Limb (tissue), 2 donors: Measurements from ENCODE around the gene CCDC141.
A peak's percentile ranks its signal among the peaks of the same experiment; 100 is the strongest.

Experiments used
- DNase-seq, 2 donors: peaks; one replicate each; pipeline ENCODE4 v3.0.0-alpha.2; 2016; ENCODE audit errors: extremely low spot score in 2 of 2

Gene CCDC141

GRCh38 chr2:178829299-178829960 is 220.5 kb downstream of the CCDC141 start:
- no peak for DNase-seq

GRCh38 chr2:178828486-178828881 is 221.5 kb downstream of the CCDC141 start:
- no peak for DNase-seq

- no peak for DNase-seq
Observed at GRCh38 chr2:178827739-178828485, 222.0 kb downstream of the CCDC141 start.

- DNase-seq: no peak
Observed at GRCh38 chr2:178827111-178827510, 222.8 kb downstream of the CCDC141 start.

- no peak for DNase-seq
Observed at GRCh38 chr2:178825183-178825582, 224.8 kb downstream of the CCDC141 start.

GRCh38 chr2:178824181-178824580 is 225.8 kb downstream of the CCDC141 start:
- DNase-seq: no peak

GRCh38 chr2:178819992-178820391 is 229.9 kb downstream of the CCDC141 start:
- no peak for DNase-seq

GRCh38 chr2:178819147-178819875 is 230.6 kb downstream of the CCDC141 start:
- DNase-seq: no peak

GRCh38 chr2:178811901-178812300 is 238.0 kb downstream of the CCDC141 start:
- DNase-seq: no peak

GRCh38 chr2:178811045-178811444 is 238.9 kb downstream of the CCDC141 start:
- DNase-seq: no peak

GRCh38 chr2:178810422-178810821 is 239.5 kb downstream of the CCDC141 start:
- DNase-seq: no peak

GRCh38 chr2:178807227-178808008 is 242.5 kb downstream of the CCDC141 start, which contains the start of gene TTN:
TTN (minus strand) TSS chr2:178807423; CDS start chr2:178804642, 2,781 bp downstream.
- no peak for DNase-seq

- DNase-seq: no peak
Observed at GRCh38 chr2:178806543-178806942, 243.4 kb downstream of the CCDC141 start.

- DNase-seq: no peak
Observed at GRCh38 chr2:178805457-178805856, 244.5 kb downstream of the CCDC141 start.

- DNase-seq: no peak
Observed at GRCh38 chr2:178804791-178805190, 245.1 kb downstream of the CCDC141 start.

- DNase-seq: no peak
Observed at GRCh38 chr2:178800510-178800909, 249.4 kb downstream of the CCDC141 start.

- no peak for DNase-seq
Observed at GRCh38 chr2:178799305-178799704, 250.6 kb downstream of the CCDC141 start.

- peak in 1 of 2 donors; percentile 72 for DNase-seq
Observed at GRCh38 chr2:178796079-178796677, 253.8 kb downstream of the CCDC141 start.

GRCh38 chr2:178787934-178788333 is 262.0 kb downstream of the CCDC141 start:
- no peak for DNase-seq

GRCh38 chr2:178787155-178787554 is 262.8 kb downstream of the CCDC141 start:
- DNase-seq: no peak

- DNase-seq: no peak
Observed at GRCh38 chr2:178783889-178784288, 266.0 kb downstream of the CCDC141 start.
